GM18502 (cell line): ENCODE results near the gene FHIT.

Experiments
- ATAC-seq: cut with Tn5 transposase; IDR thresholded peaks from one replicate; pipeline ENCODE4 v1.9.1; 2021; ENCODE audit warnings: mild to moderate bottlenecking; ENCODE audit not compliant: unreplicated experiment, poor library complexity

FHIT gene

DNA sequence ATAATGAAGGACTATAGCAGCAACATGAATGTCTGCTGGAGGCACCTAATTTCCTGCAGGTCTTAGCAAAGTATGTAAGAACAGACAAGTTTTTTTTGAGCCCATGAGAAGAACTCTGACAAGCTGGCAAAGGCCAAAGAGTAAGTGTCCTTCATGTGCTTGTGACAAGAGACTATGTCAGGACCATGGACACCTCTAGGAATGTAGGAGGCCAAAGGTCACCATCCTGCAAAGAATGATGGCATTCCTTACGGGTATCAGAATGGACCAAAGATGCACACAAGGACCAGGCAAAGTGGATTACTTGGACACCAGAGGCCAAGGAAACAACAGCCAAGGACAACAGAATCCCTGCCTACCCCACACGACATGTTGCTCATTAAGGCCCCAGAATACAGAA lies 1343.0 kb downstream of the FHIT start:
- ATAC-seq: no peak

DNA sequence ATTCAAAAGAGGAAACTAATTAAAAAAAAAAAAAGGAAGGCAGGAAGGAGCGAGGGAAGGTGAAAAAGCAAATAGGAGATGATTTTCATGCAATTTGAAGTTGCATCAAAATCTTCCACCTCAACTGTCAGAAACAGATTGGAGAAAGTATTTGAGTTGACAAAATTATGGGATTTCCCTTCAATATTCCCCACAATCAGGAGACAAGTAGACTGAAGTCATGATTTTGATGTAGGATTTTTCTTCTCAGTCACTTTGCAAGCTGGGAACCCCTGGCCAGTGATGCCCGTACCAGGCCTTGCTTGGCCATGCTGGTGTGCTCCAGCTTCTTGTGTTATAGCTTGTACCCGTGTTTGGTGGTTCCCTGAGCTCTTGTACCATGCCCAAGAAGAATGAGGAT lies 1347.0 kb downstream of the FHIT start:
- ATAC-seq: no peak

DNA sequence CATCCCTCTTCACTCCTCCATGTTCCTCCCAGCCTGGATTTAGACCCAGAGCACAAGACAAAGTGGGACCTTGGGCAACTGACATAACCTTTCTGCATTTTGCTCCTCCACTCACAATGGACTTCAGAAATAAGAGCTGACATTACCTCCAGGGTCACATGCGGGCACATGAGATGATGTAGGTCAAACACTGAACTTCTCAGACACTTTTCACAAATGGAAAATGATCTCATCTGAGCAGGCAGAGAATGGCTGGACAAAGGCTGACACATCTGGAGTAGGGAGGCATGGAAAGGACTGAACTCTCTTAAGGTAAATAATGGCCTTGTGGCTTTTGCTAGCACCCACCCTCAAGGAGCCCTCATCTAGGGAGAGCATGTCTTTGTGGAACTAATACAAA lies 1352.2 kb downstream of the FHIT start:
- ATAC-seq: no peak

DNA sequence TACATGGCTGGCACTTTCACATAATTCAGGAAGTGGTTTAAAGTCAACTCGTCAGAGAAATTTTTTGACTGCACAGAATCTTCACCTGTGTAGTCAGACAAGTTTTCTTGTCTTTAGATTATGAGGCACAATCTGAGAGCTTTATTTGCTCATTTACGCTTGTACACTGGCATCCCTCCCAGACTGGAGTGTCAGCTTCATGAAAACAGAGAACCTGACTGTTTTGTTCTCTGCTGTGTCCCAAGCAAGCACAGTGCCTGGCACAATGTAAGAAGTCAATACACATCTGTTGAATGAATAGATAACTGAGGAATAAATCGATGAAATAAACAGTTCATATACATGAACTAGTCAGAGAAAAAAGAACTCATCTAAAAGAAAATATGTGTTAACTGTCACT lies 1355.3 kb downstream of the FHIT start:
- ATAC-seq: no peak

DNA sequence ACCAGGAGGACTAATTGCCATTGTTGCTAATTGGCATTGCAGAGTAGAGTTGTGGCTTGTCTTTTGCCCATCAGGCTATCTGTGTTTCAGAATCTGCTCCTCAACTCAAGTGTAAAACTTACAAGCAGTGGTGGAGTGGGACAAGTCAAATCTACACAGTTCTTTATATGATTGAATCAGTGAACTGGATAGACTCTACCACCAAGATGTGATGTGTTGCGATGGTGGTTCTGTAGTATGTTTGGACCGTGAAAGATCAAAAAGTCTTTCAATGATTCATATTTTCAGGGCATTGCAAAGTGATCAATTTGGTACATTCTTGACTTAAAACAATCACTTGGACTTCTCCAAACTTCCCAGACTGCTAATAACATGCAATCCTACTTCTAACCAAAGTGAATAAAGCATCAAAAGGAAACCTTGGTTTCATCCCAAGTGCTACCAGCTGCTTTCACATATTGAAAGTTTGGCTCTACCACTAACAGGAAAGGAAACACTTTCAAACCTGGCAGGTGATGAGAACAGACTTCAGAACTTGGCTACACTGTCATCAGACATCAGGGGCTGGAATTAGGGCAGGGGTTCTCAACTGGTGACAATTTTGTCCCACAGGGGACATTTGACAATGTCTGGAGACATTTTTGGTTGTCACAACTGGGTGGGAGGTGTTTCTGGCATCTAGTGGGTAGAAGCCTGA lies 1356.7 kb downstream of the FHIT start:
- no peak for ATAC-seq

DNA sequence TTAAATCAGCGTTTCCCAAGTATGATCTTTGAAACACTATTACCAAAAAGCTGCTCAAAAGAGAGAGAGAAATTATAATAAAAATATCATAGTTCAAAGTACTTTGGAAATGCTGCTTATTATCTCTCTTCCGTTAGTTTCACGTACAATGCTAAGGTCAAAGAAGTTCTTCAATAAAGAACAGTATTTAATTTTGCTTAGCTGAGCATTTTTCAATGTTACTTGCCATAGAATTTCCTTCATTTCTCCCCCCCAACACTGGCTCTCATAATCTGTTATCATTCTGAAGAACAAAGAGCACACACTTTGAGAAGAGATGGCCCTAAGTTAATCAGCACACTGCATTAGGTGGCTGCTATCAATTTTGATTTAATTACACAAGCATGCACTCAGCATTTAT lies 1360.6 kb downstream of the FHIT start:
- no peak for ATAC-seq

DNA sequence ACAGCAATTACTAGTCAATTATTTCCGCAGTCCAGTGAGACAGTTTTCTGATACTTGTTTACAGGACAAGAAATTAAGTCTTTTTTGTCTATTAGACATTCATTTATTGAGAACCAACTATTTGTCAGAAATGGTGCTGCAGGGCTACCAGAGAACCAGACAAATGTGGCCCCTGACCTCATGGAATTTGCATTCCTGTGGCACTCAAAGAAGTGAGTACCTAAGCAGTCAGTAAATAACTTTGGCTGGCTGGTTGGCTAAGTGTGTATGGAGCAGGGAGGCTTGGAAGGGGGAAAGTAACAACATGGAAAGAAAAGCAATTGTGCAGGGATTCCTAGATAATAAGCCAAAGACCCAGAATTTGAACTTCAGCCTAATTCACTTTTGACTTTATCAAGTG lies 1364.5 kb downstream of the FHIT start:
- no peak for ATAC-seq

DNA sequence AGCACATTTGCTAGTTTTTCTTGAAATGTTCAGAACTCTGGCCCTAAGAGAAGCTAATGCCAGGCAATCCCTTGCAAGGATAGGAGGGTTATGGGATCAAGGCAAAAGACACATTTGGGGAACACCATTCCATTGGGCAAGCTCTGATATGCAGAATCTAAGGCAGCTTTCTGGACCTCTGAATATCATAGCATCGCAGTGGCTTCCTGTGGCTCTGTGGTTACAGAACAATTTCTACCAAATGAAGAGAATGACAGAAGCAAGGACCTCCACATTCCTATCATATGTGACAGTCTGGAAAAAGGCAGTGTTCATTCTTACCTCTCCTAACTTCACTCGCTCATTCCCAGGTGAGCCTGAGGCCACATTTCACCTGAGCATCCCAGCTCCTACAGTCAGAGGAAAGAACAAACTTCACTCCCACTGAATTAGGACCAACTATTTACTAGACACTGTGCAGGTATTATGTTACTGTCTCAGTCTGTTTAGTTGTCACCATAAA lies 1365.3 kb downstream of the FHIT start:
- ATAC-seq: no peak

DNA sequence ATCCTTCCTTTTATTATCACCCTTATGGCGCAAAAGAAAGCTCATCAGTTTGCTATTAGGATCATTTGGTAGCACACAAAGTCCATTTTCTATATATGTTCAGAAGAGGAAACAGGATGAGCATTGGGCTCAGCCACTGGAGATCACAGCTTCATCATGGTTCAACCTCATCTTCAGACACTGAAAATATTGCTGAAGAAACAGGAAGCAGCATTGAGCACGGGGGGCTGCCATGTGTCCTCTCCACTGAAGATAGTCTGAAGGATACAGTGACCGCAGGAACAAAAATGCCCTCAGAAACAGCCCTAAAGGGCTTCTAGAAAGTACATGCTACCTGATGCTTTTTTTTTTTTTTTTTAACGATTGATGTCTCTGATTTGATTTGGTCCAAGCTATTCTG lies 1366.2 kb downstream of the FHIT start:
- ATAC-seq: no peak

DNA sequence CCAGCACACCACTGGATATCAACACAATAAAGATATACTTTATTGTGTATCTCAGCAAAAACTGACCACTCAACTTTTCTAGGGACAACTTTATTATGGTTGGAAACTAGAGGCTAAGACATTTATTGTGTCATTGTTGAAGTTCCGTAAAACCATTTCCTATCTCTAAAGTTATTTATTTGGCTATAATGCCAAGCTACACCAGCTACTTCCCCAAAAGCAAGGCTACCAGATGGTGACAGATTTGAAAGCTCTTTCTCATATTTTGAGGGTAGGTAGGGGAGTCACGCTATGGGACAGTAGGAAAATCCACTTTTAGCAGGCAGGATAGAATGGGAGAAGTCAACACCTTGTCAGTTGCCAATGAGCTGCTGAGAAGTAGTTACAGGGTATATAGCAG lies 1366.8 kb downstream of the FHIT start:
- no peak for ATAC-seq

DNA sequence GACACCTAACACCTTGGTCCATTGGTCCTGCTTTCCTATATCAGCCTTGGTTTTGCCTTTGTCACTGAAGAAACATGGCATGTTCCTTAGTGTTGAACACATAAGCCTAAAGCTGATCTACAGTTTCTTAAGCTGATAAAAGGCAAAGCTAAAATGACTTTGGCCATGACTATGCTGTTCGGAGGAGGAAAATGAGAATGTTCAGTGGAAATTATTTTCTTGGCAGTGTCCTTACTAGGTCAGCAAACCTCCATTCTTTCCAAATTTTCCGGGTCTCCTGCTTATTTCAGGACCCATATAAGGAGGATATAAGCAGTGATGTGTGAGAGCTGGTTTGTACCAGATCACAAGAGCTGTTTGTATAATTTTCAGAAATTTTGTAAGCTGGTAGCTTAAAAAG lies 1368.5 kb downstream of the FHIT start:
- ATAC-seq: no peak

DNA sequence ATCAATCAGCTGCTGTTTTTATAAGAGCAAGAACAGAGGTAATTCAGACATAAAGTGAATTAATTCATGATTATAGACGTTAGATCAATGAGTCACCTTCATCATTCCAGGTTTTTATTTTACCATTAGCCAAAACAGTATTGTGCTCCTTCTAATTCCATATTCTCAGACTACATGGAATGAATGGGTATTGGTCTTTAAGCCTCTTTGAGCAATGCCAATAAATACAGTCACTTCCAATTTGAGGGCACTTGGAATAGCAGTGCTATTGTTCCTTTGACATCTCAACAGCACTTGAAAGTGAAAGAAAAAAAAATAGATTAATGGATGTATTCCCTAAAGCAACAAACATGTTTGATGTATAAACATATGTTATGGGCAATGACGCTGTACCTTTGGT lies 1370.5 kb downstream of the FHIT start:
- no peak for ATAC-seq

DNA sequence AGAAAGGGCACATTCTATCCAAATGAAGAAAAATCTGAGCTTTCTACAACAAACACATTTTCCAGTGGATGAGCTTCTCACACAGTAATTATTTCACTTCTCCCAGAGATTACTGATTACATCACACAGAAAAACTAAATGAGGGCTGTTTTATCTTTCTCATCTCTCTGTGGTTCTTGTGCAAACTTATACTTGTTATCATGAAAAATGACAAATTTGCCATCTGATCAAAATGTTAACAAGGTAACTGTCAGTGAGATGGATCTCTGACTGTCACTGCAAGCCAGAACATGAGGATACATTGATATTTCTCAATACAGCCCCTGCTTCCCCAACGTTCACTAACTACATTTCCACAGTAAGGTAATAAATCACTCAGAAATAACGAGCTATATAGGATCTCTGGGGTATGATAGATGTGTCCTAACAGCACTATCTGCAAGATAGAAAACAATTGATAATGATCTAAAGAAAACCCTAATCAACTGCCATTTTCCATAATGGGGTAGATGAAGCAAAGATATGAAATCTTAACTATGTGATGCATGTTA lies 1372.1 kb downstream of the FHIT start:
- ATAC-seq: no peak

DNA sequence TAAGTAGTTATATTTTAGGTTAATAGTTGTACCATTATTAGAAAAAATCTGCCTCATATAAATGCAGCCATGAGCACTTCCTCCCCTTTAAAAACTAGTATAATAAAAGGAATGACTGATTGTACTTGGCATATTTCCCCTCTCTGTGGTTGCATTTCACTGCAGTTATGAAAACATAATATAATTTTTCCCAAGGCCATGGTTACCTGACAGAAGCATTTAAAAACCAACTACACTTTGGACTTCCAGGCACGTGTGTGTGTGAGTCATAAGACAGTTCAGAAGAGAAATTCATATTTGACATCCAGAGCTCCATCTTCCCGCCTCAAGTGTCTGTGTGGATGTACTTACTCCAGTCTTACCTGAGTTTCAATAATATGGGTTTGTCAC lies 1373.2 kb downstream of the FHIT start:
- no peak for ATAC-seq

DNA sequence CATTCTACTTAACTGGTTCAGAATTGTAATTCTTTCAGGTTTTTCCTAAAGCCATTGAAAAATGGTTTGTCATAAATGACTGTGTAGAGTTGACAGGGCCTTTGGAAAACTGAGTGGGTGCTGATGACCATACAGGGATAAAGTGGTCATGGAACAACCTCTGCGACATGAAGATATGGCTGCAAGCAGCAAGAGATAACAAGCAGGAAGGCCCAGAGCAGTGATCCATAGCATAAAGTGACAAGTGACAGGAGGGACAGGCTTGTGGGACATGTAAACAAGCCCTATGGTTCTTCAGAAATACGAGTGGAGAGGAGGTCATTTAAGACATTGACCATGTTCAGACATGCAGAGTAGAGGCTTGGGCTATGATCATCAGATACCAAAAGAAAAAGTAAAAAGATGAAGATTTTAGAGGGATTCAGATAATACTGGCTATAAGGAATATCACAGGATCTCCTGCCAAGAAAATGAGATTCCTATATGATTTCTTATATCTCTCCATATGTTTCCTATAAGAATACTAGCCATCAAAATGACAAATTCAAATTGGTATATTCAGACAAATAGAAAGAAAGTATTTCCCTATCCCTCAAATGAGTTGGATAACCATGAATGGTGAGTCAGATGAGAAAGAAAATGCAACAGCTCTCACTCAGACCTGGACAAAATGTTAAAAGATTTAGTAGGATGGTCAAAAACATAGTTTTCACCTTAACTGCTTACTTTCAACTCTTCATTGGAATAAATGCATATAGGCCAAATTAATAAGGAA lies 1373.8 kb downstream of the FHIT start:
- ATAC-seq: no peak

DNA sequence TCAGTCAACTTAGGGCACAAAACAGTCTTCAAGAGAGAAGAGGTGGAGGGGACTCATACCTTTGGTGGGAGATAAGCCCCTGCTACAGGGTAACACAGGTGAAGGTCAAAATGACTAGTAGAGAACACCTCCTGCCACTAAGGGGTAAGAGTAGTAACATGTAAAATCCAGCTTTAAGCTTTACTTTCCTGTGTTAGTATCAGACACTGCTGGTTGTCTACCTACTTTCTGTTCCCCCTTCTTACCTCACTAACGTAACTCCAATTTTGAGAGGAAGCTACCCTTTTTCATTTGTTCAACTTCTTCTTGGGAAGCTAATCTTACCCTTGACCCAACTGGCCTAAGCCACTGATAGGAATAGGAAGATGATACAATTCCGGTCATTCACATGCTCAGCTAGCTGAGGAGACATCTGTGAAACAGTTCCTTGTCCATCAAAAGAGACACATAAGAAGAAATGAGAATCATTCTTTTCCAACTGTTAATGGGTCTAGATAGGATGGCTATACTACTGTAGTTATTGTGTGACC lies 1374.7 kb downstream of the FHIT start:
- no peak for ATAC-seq

DNA sequence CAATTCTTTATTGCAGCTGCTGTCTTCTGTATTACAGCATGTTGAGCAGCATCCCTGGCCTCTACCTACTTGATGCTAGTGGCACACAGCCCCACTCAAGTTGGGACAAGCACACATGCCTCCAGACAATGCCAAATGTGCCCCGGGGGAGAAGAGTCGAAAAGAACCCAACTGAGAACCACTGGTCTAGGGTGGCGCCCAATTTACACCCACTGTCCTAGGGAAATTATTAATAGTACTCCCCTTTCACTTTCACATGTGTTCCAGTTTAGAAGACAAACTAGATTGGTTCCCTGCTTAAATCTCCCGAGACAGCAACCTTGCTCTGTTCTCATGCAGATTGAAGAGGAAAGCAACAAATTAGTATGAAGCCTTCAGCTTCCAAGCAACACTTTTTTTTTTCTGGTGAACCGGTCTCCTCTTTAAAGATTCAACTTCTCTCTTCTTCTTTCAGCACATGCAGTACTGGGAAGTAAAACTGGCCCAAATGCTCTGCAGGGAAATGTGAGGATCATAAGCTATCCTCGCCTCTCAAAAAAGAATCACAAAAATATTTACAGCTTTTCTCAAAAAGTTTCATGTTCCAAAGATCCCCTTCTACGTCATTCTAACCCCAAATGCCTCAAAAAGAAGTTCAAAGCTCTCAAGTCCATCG lies 1377.5 kb downstream of the FHIT start:
- ATAC-seq: no peak

DNA sequence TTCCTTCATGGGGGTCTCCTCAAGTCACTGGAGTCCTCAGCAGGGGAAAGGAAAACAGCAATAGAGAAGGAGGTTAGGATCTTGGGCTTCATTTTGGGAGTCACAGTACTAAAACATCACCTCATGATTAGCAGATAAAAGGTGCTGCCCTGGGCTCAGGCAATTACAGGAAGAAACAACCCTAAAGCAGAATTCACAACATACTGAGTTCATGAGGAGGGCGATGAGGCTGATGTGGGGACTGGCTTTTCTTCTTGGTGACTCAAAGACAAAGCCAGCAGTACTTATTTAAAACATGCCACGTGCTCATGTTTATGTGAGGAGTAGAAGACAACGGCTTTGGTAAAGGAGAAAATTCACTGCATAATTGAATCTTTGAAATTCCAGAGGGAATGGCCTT lies 1379.1 kb downstream of the FHIT start:
- ATAC-seq: no peak

DNA sequence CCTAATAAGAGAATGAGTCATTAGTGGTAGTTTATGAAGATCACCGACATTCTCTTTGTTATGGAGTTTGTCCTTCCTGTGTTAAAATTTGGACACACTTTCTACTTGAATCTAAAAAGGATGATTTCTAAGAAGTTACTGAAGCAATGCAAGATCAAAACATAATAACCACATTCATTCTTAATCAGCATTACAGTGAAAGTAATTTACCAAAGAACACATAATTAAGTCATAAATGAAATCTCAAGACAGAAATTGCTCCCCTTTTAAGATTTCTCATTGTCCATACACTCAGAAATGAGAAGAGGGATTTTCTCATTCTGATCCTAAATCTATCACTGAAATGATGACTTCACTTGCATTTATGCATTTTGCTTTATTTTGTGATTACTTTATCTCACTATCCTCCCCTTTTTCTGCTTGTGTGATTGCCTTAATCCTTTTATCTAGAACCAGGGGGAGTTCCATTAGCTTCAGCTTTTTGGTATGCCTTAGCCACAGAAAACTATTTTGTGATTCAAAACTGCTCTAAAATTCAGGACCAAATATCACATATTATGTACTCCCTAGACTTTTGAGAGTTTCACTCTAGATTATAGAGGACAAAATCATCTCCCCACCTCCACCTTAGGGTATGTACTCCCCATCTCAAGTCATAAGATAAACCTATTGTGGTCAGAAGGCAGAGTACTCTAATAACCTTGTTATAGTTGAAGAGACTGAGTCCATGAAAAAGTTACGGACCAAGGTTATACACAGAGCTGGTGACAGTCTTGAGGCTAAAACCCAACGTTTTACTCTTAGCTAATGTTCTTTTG lies 1383.9 kb downstream of the FHIT start:
- no peak for ATAC-seq

DNA sequence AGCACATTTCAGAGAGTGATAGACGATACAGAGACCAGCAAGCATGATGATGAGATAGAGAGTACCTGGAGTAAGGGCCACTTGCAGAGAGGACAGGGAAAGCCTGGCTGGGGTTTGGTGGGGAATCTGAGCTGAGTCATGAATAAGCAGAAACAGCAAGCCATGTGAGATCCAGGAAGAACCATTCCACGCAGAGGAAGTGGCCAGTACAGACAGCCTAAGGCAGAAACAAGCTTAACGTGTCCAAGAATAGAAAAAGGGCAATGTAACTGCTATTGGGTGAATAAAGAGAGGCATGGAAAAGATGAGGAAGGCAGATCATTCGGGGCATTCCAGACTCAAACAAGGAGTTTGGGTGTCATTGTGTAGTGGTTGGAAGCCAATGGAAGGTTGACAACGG lies 1385.2 kb downstream of the FHIT start:
- ATAC-seq: no peak
